ENCODE data around the gene WASHC3.

DNA sequence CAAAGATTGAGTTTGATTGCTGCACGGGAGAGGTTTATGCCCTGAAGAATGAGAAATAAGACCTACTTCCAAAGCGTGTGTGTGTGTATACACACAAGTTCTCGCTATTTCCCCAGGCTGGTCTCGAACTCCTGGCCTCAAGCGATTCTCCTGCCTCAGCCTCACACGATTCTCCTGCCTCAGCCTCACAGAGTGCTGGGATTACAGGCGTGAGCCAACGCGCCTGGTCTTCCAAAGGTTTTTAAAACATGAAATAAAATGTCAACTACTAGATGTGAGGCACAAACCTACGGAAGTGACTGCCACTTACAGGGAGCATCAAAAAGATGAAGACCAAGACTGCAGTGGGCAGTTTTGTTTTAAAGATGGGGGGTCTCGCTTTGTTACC is 622 bp upstream of the WASHC3 start:
- TF ChIP-seq, protein P1, sequence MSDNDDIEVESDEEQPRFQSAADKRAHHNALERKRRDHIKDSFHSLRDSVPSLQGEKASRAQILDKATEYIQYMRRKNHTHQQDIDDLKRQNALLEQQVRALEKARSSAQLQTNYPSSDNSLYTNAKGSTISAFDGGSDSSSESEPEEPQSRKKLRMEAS (IDR thresholded peaks at IDR 0.05) = no peak
- TF ChIP-seq, protein P2, sequence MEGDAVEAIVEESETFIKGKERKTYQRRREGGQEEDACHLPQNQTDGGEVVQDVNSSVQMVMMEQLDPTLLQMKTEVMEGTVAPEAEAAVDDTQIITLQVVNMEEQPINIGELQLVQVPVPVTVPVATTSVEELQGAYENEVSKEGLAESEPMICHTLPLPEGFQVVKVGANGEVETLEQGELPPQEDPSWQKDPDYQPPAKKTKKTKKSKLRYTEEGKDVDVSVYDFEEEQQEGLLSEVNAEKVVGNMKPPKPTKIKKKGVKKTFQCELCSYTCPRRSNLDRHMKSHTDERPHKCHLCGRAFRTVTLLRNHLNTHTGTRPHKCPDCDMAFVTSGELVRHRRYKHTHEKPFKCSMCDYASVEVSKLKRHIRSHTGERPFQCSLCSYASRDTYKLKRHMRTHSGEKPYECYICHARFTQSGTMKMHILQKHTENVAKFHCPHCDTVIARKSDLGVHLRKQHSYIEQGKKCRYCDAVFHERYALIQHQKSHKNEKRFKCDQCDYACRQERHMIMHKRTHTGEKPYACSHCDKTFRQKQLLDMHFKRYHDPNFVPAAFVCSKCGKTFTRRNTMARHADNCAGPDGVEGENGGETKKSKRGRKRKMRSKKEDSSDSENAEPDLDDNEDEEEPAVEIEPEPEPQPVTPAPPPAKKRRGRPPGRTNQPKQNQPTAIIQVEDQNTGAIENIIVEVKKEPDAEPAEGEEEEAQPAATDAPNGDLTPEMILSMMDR (IDR thresholded peaks at IDR 0.05; ENCODE audit: low read depth, low read length, missing input control) = no peak
- TF ChIP-seq, protein P3, sequence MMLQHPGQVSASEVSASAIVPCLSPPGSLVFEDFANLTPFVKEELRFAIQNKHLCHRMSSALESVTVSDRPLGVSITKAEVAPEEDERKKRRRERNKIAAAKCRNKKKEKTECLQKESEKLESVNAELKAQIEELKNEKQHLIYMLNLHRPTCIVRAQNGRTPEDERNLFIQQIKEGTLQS (IDR thresholded peaks at IDR 0.05) = no peak
- no peak for TF ChIP-seq EGR1 (IDR thresholded peaks at IDR 0.05; ENCODE audit: low read depth in 2 of 2)

All from liver (tissue), 3 donors.